GM10248 (cell line): Measurements from ENCODE around the gene SSU72.
A peak's percentile ranks its signal among the peaks of the same experiment; 100 is the strongest.

Experiments used
- CTCF ChIA-PET: fragments of 300-600 bp; sonication (Branson Sonifier 250); formaldehyde crosslinking; extraction: SDS; loops from one replicate; lab custom pipeline; 2021; ENCODE audit warnings: antibody characterized with exemption; lab: Yijun Ruan, JAX
- POLR2A ChIA-PET: fragments of 350-650 bp; sonication (Branson Sonifier 250); formaldehyde crosslinking; extraction: SDS; loops from one replicate; lab custom pipeline; 2020; ENCODE audit warnings: antibody characterized with exemption; lab: Yijun Ruan, JAX
- DNase-seq: peaks from one replicate; pipeline ENCODE4 v3.0.0; 2012; ENCODE audit errors: extremely low spot score
- TF ChIP-seq, protein P1 (sequence below): IDR thresholded peaks from 2 replicates; pipeline ENCODE4 v1.5.1; 2012; ENCODE audit warnings: mild to moderate bottlenecking, low read depth; ENCODE audit errors: extremely low read depth, missing control alignments, control extremely low read depth

The SSU72 gene

DNA sequence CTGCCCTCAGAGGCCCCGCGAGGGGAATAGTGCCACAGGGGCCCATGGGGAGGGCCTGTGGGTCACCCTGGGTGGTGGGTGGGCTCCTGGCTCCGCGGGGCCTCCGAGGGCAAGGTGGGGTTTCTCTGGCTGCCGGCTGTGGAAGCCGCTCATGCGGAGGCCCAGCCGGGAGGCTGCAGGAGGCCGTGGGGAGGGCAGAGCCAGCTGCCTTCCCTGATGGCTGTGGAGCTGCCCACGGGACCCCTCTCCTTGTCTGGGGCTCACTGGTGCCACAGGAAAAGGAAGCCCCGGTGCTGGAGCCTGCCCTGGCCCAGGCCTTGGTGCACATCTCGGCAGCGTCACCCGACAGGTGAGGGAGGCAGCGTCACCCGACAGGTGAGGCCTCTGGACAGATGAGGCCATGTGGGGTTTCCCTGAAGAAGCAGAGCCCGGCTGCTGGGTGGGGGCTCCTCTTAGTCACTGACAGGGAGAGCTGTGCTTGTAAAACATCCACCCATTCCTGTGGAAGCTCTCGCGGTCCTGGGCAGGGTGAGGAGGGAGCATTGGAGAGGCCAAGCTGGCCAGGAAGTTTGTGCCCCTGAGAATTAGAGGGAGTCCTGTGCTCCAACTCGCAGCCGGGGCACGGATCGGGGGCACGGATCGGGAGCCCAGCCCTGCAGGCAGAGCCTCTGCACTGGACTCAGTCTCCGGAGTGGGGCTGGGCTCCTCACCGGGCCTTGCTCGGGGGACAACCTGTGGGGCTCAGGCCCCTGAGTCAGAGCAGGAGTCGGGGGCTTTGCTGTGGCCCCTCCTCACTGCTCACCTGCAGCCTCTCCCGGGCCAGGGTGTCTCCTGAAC, 46.7 kb upstream of the SSU72 start:
- TF ChIP-seq, protein P1, sequence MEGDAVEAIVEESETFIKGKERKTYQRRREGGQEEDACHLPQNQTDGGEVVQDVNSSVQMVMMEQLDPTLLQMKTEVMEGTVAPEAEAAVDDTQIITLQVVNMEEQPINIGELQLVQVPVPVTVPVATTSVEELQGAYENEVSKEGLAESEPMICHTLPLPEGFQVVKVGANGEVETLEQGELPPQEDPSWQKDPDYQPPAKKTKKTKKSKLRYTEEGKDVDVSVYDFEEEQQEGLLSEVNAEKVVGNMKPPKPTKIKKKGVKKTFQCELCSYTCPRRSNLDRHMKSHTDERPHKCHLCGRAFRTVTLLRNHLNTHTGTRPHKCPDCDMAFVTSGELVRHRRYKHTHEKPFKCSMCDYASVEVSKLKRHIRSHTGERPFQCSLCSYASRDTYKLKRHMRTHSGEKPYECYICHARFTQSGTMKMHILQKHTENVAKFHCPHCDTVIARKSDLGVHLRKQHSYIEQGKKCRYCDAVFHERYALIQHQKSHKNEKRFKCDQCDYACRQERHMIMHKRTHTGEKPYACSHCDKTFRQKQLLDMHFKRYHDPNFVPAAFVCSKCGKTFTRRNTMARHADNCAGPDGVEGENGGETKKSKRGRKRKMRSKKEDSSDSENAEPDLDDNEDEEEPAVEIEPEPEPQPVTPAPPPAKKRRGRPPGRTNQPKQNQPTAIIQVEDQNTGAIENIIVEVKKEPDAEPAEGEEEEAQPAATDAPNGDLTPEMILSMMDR: no peak
- DNase-seq: no peak
- ChIA-PET CTCF (interaction anchor here (1.4 kb wide), 1 partner anchor 8 kb away, joined by 4 read pairs; no protein-coding TSS in a partner anchor), POLR2A (no interaction called here)

DNA sequence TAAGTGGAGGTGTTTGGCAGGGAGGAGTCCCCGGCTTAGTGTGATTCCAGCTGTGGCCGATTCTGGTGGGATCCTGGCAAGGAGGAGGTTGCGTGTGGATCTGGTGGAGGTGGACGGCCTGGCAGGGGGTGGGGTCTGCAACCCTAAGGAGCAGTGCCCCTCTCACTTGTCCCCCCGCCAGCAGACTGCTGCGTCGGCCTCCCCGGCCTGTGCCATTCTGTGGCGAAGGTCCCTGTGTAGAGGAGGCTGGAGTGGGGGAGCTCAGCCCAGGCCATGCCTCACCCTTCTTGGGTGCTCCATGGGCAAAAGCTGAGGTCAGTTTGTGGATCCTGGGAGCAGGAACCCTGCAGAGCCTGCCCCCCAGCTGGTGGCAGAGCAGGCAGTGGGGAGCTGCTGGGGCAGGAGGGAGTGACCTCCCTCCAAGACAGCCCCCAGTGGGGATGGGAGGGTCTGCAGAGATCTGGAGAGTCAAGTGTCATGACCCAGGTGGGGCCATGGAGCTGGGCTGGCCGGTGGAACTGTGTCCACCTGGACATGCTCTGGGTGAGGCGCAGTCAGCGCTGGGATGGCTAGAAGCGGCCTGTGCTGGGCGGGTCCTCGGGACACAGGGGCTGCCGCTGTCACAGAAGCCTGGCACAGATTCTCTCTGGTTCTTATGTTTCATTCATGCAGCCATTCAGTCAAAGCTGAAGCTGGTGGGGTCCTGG, 45.9 kb upstream of the SSU72 start:
- TF ChIP-seq, protein P1: no peak
- no peak for DNase-seq
- POLR2A ChIA-PET: no interaction called here
- CTCF ChIA-PET: interaction anchor here (1.4 kb wide), 1 partner anchor 9 kb away, joined by 4 read pairs; no protein-coding TSS in a partner anchor

DNA sequence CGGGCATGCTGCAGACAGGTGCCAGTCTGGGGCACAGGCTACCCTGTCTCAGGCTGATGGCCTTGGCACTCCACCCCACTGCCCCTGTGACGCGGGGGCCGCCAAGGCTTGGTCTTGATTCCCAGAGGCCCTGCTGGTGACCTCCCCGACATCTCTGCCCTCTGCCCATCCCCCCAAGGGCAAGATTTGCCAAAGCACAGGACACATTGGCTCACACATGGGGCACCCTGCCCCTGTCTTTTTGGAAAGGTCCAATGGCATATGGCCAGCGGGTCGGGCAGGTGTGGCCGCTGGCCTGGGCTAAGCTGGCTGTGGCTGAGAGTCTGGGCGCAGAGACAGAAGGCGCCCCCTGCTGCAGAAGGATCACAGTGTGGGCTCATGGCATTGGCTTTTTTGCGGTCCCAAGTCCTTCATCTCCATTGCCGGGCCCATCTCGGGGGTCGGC, 45.3 kb upstream of the SSU72 start:
- DNase-seq: no peak
- ChIA-PET POLR2A (no interaction called here), CTCF (interaction anchor here (0.9 to 1.4 kb wide), 2 partner anchors 9 to 59 kb away, joined by 3 to 4 read pairs; no protein-coding TSS in a partner anchor)
- TF ChIP-seq, protein P1: peak; percentile 25

DNA sequence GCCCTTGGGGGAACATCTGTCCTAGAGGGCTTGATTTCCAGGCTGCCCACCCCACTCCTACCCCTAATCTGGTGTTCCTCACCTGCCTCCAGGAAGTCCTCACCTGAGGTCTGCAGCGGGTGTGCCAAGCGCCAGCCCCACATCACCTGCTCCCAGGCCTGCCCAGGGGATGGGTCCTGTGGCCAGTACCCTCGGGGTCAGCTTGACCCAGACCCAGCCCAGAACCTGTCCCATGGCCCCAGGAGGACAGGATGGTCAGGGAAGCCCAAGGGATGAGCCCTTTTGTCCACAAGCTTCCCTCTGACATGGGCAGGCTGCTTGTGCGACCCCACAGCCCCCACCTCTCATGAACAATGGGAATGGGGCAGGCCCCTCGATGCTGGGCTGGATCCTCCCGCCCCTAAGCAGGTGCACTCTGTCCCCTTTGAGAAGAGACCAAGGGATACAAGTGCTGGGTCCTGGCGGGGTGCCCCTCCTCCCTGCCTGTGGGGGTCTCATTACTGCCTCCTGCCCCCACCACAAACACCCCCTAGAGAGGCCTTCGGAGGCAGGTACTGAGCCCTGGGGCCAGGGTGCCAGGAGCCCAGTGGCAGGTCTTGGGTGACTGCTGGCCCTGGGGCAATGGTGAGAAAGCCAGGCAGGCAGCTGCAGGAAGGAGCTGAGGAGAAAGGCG, 43.9 kb upstream of the SSU72 start:
- DNase-seq: no peak
- CTCF ChIA-PET: interaction anchor here (0.9 kb wide), 1 partner anchor 247 kb away, joined by 3 read pairs; no protein-coding TSS in a partner anchor
- POLR2A ChIA-PET: no interaction called here
- TF ChIP-seq, protein P1: no peak

DNA sequence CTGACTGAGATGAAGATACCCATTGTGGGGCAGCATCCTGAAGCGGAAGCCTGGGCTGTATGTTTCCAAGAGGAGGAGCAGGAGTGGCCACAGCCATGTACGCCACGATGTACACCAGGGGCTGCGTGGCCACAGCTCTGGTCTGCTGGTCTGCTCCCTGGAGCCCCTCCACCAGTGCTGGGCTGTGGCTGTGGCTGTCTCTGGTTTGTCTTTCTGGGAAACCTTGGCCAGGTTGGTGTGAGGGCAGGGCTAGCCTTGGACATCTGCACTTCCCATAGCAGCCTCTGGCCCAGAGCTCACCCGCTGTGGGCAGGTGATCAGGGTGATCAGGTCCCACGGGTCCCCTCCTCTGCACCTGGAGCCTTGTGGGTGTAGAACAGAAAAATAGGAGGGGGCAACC, 43.3 kb upstream of the SSU72 start:
- ChIA-PET POLR2A (no interaction called here), CTCF (no interaction called here)
- TF ChIP-seq, protein P1: no peak
- DNase-seq: no peak

DNA sequence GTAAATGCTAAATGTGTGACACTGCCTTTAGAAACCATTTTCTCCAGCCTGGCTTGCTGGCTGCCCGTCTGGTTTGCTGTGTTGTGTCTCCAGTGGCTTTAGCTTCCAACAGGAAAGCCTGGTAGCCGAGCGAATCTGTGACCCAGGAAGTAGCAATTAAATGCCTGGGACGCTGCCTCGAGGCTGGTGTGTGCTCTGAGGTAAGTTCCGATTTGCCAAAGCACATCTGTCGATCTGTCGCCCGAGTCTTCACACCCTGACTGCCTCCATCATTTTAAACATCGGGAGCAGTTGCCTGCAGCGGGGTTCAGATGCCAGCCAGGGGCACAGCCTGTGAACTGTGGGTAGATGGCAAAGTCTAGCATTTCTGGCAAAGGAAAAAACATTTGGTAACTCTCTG, 42.9 kb upstream of the SSU72 start:
- DNase-seq: no peak
- CTCF ChIA-PET: no interaction called here
- POLR2A ChIA-PET: no interaction called here
- TF ChIP-seq, protein P1: no peak
